Stimulated activated naive B cell treated with anti-CD40 and anti-IgM and Interleukin-4, amounts not matched to agents 10 μg/mL and 1 μg/mL and 100 μg/mL, for 72 hours (primary cell): Measurements from ENCODE around the gene C1orf159.

Experiments used
- ATAC-seq, 2 donors: fragments of 150-1000 bp; cut with Tn5 transposase; replicated peaks; 2 replicates each; pipeline ENCODE4 v1.10.0; 2021; ENCODE audit warnings: moderate library complexity in 1 of 2
- DNase-seq: peaks from one replicate; pipeline ENCODE4 v3.0.0; 2021
- H3K27ac Mint-ChIP-seq: one replicate; pipeline ENCODE4 v1.8.0; 2022; ENCODE audit warnings: mild to moderate bottlenecking, mixed read lengths
- H3K27me3 Mint-ChIP-seq, 2 donors: one replicate each; pipeline ENCODE4 v1.8.0; 2022; ENCODE audit warnings: mixed read lengths in 2 of 2
- H3K36me3 Mint-ChIP-seq, 2 donors: one replicate each; pipeline ENCODE4 v1.8.0; 2022; ENCODE audit warnings: mixed read lengths in 2 of 2, mild to moderate bottlenecking in 1 of 2
- H3K4me1 Mint-ChIP-seq, 2 donors: one replicate each; pipeline ENCODE4 v1.8.0; 2022; ENCODE audit warnings: mixed read lengths in 2 of 2, mild to moderate bottlenecking in 1 of 2
- H3K4me3 Mint-ChIP-seq, 2 donors: one replicate each; pipeline ENCODE4 v1.8.0; 2022; ENCODE audit warnings: mild to moderate bottlenecking in 2 of 2, mixed read lengths in 2 of 2, moderate library complexity in 1 of 2
- H3K9me3 Mint-ChIP-seq, 2 donors: one replicate each; pipeline ENCODE4 v1.8.0; 2022; ENCODE audit warnings: mixed read lengths in 2 of 2, mild to moderate bottlenecking in 1 of 2

C1orf159 gene

DNA sequence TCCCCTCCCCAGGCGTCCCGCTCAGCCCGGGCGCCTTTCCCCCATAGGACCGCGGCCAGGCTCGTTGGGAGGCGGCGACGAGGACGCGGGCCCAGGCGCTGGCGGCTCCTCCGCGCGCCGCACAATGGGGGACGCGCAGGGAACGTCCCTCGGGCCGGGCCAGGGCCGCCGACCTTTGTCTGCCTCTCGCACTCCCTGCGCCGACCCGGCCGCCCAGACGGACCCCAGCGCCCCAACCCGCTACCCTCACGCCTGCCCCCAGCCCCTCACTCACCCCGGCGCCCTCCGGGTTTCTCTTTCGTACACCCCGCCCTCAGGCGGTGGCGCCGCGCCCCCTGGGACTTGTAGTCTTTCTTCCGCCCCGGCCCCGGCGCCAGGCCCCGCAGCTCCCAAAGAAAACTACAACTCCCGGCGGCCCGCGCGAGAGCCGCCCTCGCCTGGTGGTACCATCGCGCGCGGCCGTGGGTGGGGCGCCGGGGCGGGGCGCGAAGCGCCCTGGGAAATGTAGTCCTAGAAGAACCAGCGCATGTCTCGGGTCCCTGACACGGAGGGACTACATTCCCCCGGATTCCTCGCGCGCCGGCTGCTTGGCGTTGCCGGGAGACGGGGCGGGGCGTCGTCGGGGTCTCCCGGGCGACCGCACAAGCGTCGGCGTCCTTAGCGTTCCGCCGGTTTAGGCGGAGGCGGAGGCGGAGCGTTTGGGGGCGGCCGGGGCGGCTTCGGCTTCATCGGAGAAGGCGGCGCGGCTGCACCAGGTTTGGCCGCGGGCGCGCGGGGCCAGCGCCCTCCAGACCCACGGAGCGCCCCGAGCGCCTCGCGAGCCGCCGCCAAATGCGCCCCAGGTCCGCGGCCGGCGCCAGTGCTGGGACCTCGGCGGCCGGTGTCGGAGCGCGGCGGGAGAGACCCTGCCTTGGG lies at the start of gene C1orf159:
Gene C1orf159, minus strand, starts transcription at position 304 of the 915 bp plus-strand sequence. CDS start 24,546 bp downstream, outside the sequence.
- Mint-ChIP-seq H3K9me3 (peaks cover 0 to 9% of the 10 kb centered on the region in 2 donors), H3K4me1 (peaks cover 7 to 20% of the 10 kb centered on the region in 2 donors), H3K36me3 (peaks cover 21 to 24% of the 10 kb centered on the region in 2 donors), H3K27me3 (peaks cover 0 to 9% of the 10 kb centered on the region in 2 donors), H3K27ac (peak within 1 kb of the TSS; percentile 94), H3K4me3 (peak within 1 kb of the TSS; percentile 91 to 96)
- DNase-seq (peak; percentile 98), ATAC-seq (peak; percentile 94 to 96)

DNA sequence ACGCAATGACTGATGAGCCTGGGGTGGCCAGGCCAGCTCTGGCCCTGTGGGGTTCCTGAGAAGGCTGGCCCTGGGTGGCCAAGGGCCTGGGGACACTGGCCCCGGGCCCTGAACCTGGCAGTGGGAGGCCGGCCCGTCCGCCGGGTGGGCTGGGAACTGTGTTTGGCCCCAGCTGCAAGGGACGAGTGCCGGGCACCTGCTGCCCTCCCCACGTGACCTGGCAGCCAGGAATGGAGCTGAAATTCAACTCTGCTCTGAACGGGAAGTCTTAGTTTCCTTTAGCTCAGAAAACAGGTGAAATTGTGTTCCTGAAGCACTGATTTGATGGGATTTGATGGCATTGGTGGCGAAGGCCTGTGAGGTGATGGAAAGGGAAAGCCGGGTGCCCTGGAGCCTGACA lies 49.6 kb upstream of the C1orf159 start:
- Mint-ChIP-seq H3K4me3 (no peak overlapping the region), H3K4me1 (peaks cover 8 to 26% of the 10 kb centered on the region in 2 donors), H3K27ac (no peak overlapping the region), H3K27me3 (peaks cover 0 to 22% of the 10 kb centered on the region in 2 donors), H3K9me3 (no peaks in the 10 kb centered on the region), H3K36me3 (no peaks in the 10 kb centered on the region)
- DNase-seq (no peak), ATAC-seq (no peak)

DNA sequence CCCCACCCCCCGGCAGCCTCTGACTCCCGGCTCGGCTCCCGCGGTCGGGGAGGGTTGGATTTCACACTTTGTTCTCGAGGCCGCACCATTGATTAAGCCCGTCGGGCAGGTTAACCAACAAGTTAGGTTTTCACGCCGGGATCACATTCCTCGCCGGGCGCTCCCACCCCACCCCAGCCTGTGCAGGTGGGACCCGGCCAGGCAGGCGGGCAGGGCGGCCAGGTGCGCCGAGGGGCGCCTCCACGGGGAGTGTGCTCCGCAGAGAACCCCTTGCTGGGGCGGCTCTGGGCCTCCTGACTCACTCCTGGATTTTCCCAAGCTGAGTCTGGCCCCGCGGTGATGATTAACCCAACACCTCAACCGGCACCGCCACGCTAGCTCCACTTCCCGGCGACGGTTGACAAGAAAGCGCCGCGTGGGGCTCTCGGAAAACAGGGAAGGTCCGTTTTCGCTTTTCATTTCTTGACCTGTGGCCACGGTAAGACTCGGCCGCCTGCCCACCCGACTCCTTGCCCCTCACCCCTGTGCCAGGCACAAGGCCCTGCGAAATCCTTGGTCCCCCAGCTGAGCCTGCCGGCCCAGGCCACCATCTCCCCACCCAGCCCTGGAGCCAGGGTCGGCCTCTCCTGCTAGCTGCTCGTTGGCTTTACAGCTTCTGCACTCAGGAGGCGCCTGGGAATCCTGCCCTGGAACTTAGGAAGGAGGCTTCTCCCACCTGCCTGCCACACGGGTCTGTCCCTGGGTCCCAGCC lies 49.0 kb upstream of the C1orf159 start:
- no peak overlapping the region for H3K27ac Mint-ChIP-seq
- no peak for ATAC-seq
- no peaks in the 10 kb centered on the region for H3K36me3 Mint-ChIP-seq
- no peak overlapping the region for H3K4me3 Mint-ChIP-seq
- peaks cover 0 to 18% of the 10 kb centered on the region in 2 donors for H3K27me3 Mint-ChIP-seq
- DNase-seq = no peak
- H3K9me3 Mint-ChIP-seq = no peaks in the 10 kb centered on the region
- peaks cover 4 to 23% of the 10 kb centered on the region in 2 donors for H3K4me1 Mint-ChIP-seq

DNA sequence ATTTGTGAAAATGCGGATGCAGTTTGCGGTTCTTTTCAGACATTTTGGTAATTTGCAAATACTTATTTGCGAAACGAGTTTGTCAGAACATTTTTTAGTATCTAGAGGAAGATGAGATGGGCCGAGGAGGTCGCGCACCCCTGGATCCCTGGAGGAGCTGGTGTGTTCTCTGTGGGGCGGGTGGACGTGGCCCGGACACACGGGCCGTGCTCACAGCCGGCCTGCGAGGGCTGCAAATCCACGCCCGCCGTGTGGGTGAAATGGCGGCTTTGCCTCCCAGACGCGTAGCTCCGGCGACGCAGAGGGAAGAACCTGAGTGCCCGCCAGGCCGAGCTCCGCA lies 48.4 kb upstream of the C1orf159 start:
- Mint-ChIP-seq H3K27me3 (peaks cover 0 to 17% of the 10 kb centered on the region in 2 donors), H3K4me1 (peaks cover 2 to 23% of the 10 kb centered on the region in 2 donors), H3K9me3 (no peaks in the 10 kb centered on the region), H3K4me3 (no peak overlapping the region), H3K36me3 (no peaks in the 10 kb centered on the region), H3K27ac (no peak overlapping the region)
- DNase-seq = no peak
- no peak for ATAC-seq

DNA sequence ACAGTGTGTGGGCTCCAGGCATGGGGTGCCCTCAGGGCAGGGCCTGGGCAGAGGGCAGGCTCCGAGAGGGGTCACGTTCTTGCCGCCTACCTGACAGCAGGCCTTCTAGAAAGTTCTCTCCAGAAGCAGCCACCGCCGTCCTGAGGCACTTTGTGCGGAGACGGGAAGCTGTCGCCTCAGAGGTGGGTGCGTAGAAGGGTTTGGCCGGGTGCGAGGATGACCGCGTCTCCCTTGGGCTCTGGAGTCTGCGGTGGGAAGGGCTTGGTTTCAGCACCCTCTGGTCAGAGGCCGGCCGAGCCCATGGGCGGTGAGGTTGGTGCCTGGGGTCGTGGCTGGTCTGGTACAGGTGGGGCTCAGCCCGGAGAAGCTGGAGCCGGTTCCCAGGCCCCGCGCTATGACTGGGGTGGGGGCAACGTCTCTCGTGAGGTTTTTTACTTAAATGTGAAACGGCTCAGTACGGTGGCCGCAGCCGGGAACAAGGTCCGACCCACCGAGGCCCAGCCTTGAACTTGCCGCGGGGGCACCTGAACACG lies 47.7 kb upstream of the C1orf159 start:
- H3K4me1 Mint-ChIP-seq = peaks cover 2 to 27% of the 10 kb centered on the region in 2 donors
- no peaks in the 10 kb centered on the region for H3K36me3 Mint-ChIP-seq
- H3K27me3 Mint-ChIP-seq = peaks cover 0 to 17% of the 10 kb centered on the region in 2 donors
- no peak overlapping the region for H3K4me3 Mint-ChIP-seq
- ATAC-seq (no peak), DNase-seq (no peak)
- no peaks in the 10 kb centered on the region for H3K9me3 Mint-ChIP-seq
- H3K27ac Mint-ChIP-seq = no peak overlapping the region

DNA sequence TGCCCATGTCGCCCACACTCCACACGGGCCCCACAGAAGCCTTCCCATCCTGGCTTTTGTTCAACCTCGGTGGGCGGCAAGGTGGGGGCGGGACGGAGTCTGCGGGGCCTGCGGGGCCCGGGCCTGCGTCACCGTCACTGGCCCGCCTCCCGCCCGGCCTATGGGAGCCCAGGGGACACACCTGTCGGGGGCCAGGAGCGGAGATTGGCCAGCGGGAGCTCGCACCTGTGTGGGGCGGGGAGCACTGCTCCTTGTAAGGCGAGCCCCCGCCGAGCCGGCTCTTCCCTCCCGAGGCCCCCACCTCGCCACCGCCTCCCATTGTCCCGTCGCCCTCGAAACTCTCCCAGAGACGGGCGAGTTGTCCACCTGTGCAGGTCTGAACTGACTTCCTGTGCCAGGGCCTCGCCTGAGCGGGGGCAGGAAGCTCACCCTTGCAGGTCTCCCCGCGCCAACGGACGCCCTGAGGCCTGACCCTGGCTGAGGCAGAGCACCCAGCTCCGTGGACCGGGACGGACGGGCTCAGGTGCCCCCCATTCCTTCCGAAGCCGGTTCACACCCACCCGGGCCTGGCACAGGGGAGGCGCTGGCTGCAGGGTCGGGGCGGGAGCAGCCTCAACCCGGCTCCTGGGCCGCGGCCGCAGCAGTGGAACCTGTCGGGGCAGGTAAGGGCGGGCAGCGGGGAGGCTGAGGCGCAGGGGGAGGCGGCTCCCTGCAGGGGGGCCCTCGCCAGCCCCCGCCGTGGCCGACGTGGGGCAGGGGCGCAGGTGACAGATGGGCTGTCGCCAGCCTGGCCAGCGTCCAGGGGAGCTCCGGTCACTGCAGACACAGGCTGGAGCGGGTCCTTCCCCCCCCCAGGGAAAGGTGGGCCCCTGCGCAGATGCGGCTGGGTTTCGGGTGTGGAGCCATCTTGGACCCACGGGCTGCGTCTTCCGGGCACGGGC lies 47.0 kb upstream of the C1orf159 start:
- Mint-ChIP-seq H3K36me3 (no peaks in the 10 kb centered on the region), H3K4me1 (peaks cover 2 to 30% of the 10 kb centered on the region in 2 donors), H3K9me3 (no peaks in the 10 kb centered on the region), H3K27me3 (peaks cover 0 to 17% of the 10 kb centered on the region in 2 donors), H3K27ac (no peak overlapping the region), H3K4me3 (no peak overlapping the region)
- ATAC-seq = no peak
- no peak for DNase-seq

DNA sequence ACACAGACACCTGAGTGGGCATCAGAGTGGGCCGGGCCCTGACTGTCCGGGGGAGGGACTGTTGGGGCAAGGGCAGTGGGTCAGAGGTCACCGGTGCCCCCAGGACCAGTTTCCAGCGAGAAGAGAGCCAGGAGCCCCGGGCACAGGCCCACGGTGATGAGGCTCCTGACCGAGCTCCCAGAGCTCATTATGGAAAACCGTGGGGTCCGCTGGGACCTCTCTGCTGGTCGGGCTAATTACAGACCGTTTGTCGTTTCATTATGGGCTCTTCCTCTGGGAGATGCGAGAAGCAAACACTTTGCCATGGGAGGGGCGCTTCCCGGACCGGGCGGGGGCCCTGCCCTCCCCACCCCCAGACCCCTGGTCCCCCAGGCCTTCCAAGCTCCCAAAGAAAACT lies 45.8 kb upstream of the C1orf159 start:
- ATAC-seq (no peak), DNase-seq (no peak)
- H3K36me3 Mint-ChIP-seq = no peaks in the 10 kb centered on the region
- no peak overlapping the region for H3K4me3 Mint-ChIP-seq
- peaks cover 0 to 17% of the 10 kb centered on the region in 2 donors for H3K27me3 Mint-ChIP-seq
- no peaks in the 10 kb centered on the region for H3K9me3 Mint-ChIP-seq
- peaks cover 2 to 30% of the 10 kb centered on the region in 2 donors for H3K4me1 Mint-ChIP-seq
- no peak overlapping the region for H3K27ac Mint-ChIP-seq

DNA sequence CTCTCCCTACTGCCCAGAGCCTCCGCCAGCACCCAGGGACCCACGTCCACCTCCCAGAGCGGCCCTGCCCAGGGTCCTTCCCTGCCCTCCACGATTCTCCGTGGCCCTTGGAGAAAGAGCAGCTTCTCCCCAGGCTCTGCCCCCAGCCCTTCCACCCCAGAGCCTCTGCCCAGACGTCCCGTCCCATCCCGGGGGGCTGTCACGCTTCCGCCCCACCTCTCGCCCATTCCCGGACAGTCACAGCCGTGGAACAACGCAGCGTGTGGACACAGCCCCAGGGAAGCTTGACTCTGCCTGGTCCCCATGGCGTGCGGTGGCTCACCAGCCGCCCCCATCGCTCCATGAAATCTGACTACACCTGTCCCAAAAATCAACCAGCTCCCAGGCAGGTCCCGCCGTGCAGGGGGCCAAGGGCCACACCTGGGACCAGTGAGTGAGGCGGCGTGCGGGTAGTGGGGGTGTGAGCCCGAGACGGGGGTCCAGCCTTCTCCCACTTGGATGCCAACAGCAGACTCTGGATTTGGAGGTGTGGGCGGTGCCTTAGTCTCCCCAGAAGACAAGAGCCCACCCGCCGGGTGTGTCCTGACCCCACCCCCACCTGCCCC lies 45.3 kb upstream of the C1orf159 start:
- H3K27me3 Mint-ChIP-seq = peaks cover 0 to 17% of the 10 kb centered on the region in 2 donors
- no peaks in the 10 kb centered on the region for H3K36me3 Mint-ChIP-seq
- DNase-seq (no peak), ATAC-seq (no peak)
- peaks cover 2 to 30% of the 10 kb centered on the region in 2 donors for H3K4me1 Mint-ChIP-seq
- no peak overlapping the region for H3K27ac Mint-ChIP-seq
- no peaks in the 10 kb centered on the region for H3K9me3 Mint-ChIP-seq
- H3K4me3 Mint-ChIP-seq = peak overlapping the region in 1 of 2 donors; percentile 30

DNA sequence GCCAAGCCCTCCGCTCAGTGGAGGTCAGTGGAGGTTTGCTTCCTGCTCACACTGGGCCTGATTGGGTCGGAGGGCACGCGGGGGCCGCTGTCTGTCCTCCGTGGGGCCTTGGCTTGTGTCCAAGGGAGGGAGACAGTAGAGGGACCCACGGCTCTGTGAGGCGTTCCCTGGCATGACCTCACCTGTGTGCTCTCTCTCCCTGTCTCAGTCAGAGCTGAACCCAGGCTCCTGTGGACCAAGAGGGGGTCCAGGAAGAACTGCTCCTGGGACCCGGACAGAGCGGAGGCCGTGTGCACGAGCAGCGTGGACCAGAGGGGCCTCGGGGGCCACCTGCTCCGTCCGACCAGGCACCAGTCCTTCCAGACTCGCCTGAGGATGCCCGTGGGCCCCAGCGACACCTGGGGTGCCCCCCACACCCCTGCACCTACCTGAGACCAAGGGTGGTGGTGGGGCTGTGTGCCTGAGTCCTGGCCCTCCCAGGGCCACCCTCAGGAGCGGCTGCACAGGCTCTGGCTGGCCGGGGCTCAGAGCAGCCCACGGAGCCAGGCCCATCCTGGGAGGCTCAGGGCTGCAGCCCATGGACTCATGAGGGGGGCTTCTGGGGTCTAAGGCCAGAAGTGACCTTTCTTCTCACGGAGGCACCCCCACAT lies 44.5 kb upstream of the C1orf159 start:
- Mint-ChIP-seq H3K27ac (no peak overlapping the region), H3K4me1 (peaks cover 0 to 23% of the 10 kb centered on the region in 2 donors), H3K36me3 (no peaks in the 10 kb centered on the region), H3K4me3 (no peak overlapping the region), H3K27me3 (peaks cover 0 to 11% of the 10 kb centered on the region in 2 donors), H3K9me3 (peaks cover 0 to 2% of the 10 kb centered on the region in 2 donors)
- ATAC-seq (no peak), DNase-seq (no peak)

DNA sequence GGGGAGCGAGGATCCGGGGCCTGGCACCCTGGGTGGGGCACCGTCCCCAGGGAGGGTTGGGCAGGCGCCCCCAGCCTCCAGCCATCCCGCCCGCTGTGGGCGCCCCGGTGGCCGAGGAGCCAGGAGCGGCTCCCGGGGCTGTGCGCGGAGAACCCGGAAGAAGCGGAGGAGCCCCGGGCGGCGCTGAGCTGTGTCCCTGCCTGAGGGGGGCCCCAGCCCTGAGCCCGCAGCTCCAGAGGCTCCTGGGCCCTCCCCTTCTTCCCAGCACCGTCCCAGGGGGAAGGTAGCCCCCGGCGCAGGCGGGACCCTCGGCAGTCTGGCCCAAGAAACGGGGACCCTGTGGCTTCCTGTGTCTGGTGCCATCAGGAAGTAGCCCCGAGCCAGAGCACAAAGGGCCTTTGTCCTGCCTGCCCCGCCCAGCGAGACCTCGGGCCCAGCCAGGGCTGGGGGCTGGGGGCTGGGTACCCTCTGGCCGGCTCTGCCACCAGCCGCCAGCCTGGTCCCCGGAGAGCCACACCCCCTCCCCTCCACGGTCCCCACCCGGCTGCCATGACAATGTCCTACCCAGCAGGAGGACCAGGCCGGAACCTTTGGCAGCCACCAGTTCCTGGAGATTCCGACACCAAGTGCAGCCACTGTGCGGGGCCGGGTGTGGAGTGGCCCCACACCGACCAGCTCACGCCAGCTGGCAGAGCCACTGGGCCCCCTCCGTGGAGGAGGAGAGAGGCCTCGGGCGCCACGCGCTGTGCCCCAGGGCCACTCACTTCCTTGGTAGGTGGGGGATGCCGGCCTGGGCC lies 42.2 kb upstream of the C1orf159 start:
- Mint-ChIP-seq H3K36me3 (peaks cover 4 to 5% of the 10 kb centered on the region in 2 donors), H3K9me3 (peaks cover 7 to 8% of the 10 kb centered on the region in 2 donors), H3K4me3 (peak overlapping the region; percentile 81 to 85), H3K27ac (peak overlapping the region; percentile 93), H3K4me1 (peaks cover 3 to 25% of the 10 kb centered on the region in 2 donors), H3K27me3 (no peaks in the 10 kb centered on the region)
- DNase-seq = no peak
- ATAC-seq = peak; percentile 71 to 72

DNA sequence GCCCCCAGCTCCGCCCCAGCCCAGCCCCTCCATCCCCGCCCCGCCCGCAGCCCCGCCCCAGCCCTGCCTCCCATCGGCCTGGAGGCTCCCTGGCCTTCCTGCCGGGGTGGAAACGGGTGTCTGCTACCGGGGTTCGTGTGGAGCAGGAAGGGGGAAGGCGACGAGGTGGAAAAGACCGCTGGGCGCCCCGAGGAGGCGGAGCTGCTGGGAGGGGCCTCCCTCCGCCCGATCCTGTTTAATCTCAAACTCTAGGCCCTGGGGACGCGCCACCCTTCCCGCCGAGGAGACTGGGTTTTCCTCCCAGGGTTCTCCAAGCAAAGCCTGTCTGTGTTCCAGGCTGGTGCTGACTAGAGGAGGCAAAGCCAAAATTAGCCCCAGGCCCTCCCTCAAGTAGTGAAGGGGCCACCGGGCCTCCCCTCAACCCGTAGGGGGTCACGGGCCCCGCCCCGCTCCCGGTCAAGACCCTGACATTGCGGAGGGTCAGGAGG lies 41.6 kb upstream of the C1orf159 start:
- peak; percentile 47 for DNase-seq

DNA sequence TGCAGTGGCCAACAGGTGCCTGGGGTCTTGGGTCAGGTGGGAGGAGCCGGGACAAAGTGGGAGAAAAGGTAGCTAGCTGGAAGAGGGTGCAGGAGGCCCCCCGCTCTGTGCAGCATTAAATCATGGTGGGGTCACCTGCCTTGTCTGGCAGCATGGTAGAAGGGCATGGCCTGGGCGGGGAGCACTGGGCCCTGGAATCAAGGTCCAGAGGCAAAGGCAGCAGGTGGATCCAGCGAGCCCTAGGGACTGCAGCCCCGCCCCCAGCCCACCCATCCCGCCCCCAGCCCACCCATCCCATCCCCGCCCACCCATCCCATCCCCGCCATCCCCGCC lies 41.1 kb upstream of the C1orf159 start:
- no peak for ATAC-seq
- DNase-seq = no peak
- Mint-ChIP-seq H3K36me3 (peaks cover 5 to 11% of the 10 kb centered on the region in 2 donors), H3K27me3 (no peaks in the 10 kb centered on the region), H3K9me3 (peaks cover 16 to 19% of the 10 kb centered on the region in 2 donors), H3K4me1 (peaks cover 9 to 28% of the 10 kb centered on the region in 2 donors), H3K4me3 (peak overlapping the region; percentile 50 to 69), H3K27ac (peak overlapping the region; percentile 1)

More for the DNA sequence above, 41.6 kb upstream of the C1orf159 start:
- Mint-ChIP-seq H3K36me3 (peaks cover 5 to 11% of the 10 kb centered on the region in 2 donors), H3K9me3 (peaks cover 14% of the 10 kb centered on the region in 2 donors), H3K4me3 (peak overlapping the region; percentile 81 to 85), H3K27ac (peak overlapping the region; percentile 93), H3K4me1 (peaks cover 6 to 28% of the 10 kb centered on the region in 2 donors), H3K27me3 (no peaks in the 10 kb centered on the region)
- peak; percentile 69 to 73 for ATAC-seq
